Endothelial cell of hepatic sinusoid (primary cell): ENCODE data around the gene NDUFB7.
"Not testable (repeated sequence)": the region's sequence is repeated elsewhere in the genome, so short reads cannot be mapped to it uniquely, and the experiment has no call there.

Experiments
- in situ Hi-C: cut with HindIII; loops from 2 replicates; pipeline ENCODE4 v1.10.0; 2017; ENCODE audit warnings: low sequenced_read_pairs

NDUFB7 gene

DNA sequence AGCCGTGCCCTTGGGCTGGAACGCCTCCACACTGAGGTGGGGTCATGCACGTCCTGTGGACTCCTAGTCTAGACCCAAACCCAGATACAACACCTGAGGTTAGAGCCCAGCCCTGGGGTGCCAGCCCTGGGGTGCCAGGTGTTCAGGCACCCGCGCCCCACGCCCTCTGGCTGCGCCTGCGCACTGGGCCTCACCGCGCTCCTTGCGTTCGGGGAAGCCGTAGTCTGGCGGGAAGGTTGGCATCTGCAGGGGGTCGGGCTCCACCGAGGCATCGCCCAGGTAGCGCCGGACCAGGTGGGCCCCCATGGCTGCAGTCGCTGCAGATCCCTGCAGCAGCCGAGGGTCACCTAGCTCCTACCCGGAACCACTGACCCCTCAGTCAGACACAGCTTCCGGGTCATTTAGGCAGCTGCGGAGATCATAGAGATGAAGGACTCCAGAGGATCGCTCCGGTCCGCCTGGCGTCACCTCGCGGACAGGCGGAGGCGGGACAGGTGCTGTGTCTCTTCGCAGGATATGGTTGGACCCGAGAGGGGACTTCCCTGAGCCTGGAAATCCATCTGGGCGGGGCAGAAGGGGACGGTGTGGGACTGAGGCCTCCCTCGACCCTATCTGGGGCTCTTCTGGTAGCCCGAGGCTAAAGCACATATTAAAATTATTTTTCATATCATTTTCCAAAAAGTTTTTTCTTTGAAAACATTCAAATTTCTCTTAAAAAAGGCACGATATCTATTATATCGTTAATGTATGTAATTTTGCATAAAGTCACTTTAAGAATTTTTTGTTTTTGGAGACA, at the start of gene NDUFB7:
Gene NDUFB7, minus strand, starts transcription at position 372 of the 796 bp plus-strand sequence. Its CDS starts 66 bp downstream, at position 306.
- in situ Hi-C loops = no loop called here

DNA sequence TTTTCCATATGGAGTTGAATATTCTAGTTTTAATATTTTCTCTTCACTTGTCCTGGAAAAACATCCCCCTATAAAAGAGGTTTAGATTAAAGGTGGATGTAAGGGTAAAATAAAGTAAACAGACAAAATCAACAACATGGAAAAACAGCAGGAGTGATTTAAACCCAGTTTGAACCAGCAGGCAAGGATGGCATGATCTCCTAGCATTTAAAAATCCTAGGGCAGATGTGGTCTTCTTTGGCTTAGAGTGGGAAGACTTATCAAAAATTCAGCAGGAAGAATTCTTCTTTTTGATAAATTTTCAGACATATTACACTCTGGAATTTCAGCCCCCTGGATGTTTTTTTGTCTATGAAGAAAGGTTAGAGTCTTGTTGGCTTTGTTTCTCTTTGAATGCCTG, 47.5 kb upstream of the NDUFB7 start:
- in situ Hi-C loops = no loop called here

DNA sequence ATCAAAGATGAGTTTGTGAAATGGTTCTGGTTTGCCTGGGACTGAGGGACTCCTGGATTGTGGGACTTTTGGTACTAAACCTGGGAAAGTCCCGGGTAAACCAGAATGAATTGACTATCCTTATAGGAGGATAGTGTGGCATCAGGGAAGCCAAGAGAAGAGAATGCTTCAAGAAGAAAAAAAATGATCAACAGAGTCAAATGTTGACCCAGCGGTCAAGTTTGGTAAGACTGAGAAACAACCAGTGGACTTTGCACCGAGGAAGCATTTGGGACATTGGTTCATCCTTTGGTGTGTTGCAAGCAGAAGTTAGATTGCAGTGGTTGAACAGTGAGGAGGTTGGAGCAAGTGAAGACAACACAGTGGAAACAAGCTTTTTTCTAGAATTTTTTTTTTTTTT, 44.5 kb upstream of the NDUFB7 start:
- in situ Hi-C loops = no loop called here

DNA sequence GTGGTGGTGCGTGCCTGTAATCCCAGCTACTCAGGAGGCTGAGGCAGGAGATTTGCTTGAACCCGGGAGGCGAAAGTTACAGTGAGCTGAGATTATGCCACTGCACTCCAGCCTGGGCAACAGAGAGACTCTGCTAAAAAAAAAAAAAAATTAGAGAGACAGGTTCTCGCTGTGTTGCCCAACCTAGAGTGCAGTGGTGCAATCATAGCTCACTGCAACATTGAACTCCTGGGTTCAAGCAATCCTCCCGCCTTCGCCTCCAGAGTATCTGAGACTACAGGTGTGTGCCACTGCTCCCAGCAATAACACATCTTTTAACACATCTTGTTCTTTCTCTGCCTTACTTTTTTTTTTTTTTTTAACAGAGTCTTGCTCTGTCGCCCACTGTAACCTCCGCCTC, 43.8 kb upstream of the NDUFB7 start:
- in situ Hi-C loops = no loop called here

DNA sequence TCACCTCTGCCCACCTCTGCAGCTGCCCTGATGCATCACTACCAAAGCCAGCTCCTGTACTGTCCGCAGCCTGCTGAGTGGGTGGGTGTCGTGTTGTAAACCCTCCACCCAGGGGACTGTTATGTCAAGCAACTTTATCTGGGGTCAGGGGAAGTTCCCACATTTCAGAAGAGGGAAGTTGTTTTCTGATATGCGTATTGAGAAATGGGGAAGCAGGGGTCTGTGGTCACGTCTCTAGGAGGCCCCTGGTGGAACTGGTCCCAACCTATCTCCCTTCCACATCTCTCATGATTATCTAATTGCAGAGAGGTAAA, 42.2 kb upstream of the NDUFB7 start:
- in situ Hi-C loops = no loop called here

DNA sequence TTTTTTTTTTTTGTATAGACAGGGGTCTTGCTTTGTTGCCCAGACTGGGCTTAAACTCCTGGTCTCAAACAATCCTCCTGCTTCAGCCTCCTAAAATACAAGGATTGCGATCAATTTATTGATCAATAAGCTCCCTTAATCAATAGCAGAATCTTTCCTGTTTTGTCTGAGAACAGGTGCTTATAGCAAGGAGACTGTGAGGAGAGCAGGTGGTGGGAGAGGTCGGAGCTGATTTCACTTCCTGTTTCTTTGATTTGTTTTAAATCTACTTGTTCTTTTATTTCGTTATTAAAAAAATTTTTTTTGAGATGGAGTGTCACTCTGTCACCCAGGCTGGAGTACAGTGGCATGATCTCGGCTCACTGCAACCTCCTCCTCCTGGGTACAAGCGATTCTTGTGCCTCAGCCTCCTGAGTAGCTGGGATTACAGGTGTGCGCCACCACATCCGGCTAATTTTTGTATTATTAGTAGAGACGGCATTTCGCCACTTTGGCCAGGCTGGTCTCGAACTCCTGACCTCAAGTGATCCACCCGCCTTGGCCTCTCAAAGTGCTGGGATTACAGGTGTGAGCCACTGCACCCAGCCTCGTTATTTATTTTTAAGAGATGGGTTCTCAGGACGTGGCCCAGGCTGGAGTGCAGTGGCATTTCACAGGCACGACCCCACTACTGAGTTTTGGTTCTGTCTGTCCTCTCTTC, 41.7 kb upstream of the NDUFB7 start:
- in situ Hi-C loops = not testable (repeated sequence)

DNA sequence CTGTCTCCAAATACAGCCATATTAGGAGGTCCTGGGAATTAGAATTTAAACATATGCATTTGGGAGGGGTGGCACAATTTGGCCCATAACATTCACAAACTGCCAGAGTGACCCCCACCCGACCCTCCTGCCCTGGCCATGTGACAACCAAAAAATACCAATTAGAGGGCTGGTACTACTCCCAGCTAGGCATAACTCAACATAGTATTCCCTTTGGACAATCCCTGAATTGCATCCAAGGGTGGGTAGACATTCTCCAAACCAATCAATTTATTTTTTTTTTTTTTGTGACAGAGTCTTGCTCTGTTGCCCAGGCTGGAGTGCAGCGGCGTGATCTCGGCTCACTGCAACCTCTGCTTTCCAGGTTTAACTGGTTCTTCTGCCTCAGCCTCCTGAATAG, 40.8 kb upstream of the NDUFB7 start:
- in situ Hi-C loops = no loop called here

DNA sequence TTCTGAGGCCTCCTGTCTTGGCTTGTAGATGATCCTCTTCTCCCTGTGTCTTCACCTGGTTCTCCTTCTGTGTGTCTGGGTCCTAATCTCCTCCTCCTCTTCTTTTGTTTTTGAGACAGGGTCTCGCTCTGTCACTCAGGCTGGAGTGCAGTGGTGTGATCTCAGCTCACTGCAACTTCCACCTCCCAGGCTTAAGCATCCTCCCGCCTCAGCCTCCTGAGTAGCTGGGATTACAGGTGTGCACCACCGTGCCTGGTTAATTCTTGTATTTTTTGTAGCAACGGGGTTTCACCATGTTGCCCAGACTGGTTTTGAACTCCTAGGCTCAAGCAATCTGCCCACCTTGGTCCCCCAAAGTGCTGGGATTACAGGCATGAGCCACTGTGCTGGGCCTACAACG, 40.4 kb upstream of the NDUFB7 start:
- in situ Hi-C loops = not testable (repeated sequence)

DNA sequence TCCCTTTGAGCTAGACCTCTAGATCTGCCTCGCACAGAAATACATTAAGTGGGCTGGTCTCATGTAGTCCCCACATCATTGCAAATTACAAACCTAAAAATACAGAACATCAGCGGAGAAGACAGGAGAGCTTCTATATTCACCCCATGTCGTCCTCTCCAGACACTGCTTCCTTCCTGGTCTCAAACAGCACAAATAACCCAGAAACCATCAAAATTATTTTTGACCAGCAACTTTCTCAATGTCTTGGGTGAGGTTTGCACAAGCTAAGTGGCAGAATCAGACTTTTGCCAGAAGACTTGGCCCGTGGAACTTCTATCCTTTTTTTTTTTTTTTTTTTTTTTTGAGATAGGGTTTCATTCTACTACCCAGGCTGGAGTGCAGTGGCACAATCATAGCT, 39.2 kb upstream of the NDUFB7 start:
- in situ Hi-C loops = no loop called here

DNA sequence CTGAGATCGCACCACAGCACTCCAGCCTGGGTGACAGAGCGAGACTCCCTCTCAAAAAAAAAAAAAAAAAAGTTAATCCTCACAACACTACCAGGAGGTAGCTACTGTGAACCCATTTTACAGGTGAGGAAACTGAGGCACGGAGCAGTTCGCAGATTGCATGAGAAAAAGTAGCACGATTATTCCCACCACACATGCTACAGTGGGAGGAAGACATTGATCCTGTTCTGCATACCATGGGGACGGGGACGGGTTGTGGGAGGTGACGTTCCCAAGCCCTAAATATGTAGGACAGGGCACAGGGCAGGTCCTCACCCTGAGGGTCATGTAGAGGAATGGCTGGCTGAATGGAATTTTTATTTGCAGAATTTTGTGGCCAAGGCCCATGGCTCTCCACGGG, 34.8 kb upstream of the NDUFB7 start:
- in situ Hi-C loops = no loop called here

DNA sequence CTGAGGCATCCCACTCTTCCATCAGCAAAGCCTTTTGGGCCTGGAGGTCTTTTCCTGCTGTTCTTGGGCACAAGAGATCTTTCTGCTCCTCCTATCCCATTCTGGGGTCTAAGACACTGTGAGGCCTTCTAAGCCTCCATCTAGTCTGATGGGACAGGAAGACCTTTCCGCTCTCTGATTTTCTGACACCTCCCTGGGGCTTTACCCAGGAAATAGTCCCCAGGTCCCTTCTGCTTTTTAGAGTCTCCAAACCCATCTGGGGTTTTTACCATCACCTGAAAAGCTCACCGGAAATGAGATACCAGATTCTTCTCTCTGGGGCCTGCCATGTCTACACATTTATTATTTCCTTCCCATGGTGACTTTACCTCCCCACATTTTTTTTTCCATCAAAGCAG, 32.1 kb upstream of the NDUFB7 start:
- in situ Hi-C loops = no loop called here

DNA sequence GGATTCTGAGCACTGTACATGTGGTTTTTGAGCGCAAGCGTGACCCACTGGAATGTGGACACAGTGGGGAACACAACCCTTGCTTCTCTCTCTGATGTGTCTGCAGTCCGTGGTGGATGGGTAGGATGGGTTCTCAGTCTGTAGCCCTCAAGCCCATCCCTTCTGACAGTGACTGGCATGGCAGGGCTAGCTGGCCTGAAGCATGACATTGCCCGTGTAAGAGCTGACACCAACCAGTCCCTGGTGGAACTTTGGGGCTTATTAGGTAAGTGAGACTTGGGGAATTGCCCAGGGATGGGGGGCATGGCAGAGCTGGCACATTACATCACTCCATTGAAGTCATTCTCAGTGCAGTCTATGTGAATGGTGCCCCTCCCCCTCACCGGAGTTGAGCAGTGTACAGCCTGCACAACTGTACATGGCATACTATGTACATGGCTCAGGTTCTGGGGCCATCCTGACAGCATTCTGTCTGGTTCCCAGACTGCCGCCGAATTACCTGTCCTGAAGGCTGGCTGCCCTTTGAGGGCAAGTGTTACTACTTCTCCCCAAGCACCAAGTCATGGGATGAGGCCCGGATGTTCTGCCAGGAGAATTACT, 27.8 kb upstream of the NDUFB7 start:
- in situ Hi-C loops = loop anchor here (5.0 kb wide), 1 partner anchor 73 kb away; the partner anchor contains the start of gene ADGRE3

DNA sequence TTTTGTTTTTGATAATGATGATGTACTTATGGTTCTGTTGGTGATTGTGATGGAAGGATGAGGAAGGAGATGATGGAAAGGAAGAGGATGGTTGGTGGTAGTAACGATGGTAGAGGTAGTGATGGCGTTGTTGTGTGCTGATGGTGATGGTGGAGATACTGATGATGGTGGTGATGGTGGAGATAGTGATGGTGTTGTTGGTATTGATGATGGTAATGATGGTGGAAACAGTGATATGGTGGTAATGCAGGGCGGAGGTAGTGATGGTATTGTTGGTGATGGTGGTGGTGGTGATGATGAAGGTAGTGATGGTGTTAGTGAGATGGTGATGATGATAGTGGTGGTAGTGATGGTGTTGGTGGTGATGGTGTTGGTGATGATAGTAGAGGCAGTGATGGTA, 23.7 kb upstream of the NDUFB7 start:
- in situ Hi-C loops = loop anchor here (5.0 kb wide), 1 partner anchor 77 kb away; the partner anchor contains the start of gene ADGRE3

DNA sequence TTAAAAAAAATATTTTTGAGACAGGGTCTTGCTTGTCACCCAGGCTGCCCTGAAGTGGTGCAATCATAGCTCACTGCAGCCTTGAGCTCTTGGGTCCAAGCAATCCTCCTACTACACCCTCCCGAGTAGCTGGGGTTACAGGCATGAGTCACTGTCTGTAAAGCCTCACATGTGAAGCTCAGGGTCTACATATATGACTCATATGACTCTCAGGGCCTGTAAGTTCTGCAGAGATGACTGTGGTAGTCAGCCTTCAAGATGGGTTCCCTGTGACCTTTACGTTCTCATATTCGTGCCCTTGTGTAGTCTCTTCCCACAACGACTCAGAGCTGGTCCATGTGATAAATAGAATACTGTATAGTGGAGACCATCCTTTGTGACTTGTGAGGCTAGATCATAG, 17.6 kb upstream of the NDUFB7 start:
- in situ Hi-C loops = not testable (repeated sequence)

DNA sequence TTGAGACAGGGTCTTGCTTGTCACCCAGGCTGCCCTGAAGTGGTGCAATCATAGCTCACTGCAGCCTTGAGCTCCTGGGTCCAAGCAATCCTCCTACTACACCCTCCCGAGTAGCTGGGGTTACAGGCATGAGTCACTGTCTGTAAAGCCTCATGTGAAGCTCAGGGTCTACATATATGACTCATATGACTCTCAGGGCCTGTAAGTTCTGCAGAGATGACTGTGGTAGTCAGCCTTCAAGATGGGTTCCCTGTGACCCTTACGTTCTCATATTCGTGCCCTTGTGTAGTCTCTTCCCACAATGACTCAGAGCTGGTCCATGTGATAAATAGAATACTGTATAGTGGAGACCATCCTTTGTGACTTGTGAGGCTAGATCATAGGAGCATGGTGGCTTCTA, 13.3 kb upstream of the NDUFB7 start:
- in situ Hi-C loops = not testable (repeated sequence)

DNA sequence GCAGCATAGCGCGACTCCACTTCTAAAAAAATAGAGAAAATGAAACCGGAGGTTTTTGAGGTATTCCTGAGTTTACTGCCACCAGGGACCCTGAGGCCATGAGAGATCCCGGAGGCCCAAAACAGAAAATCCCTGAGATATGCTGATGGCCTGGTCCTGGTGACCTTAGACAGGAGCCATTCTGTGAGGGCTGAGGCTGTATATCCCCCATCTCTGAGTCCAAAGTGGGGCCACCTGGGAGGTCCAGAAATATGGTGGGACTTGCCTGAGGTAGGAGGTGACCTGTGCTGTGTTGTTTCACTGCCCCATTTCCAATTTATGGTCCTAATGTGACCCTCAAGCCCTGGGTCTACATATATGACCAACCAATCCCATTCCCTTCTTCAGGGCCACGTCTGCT, 12.5 kb upstream of the NDUFB7 start:
- in situ Hi-C loops = not testable (repeated sequence)

DNA sequence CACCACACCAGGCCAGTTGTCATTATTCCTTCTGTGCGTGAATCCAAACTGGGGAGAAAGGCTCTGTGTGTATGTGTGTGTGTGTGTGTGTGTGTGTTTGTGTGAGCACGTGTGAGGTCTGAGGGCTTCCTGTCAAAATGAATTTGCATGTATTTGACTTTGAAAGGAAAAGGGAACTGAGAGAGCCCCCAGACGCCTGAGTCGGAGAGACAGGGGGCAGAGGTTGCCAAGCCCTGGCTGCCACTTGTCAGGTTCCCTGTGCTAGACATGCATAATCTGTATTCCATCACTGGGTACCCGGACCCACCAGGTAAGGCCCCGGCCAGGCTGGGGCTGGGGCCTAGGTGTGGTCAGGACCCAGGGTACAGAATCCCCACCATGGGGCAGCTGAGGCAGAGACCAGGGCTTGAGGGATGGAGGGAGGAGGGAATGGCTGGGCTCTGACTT, 11.1 kb upstream of the NDUFB7 start, which contains the start of gene CLEC17A:
Gene CLEC17A, plus strand, starts transcription at position 191 of the 447 bp plus-strand sequence. Its CDS starts 77 bp downstream, at position 268.
- in situ Hi-C loops = no loop called here

DNA sequence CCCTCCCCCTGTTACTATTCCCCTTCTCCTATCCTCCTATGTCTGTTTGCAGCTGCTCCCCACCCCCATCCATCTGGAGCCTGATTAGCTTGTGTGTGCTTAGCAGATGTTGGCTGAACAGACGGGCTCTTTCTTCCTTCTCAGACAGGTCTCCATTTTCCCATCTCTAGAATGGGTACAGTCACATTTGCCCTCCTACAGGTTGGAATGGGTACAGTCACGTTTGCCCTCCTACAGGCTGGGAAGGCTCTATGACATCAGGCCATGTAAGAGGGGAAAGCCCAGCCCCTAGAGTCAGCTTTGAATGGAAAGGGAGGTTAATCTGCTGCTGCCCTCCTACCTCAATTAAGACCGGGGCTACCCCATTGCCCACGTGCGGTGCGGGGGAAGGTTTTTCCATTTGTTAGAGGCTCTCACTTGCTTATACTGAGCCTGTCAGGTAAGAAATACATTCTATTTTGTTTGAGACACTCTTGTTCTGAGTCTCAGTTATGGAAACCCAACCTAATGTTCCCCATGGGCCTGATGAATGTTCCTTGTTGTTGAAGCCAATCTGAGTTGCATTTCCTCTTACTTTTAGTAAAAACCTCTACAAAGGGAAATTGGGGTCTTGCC, 8.9 kb upstream of the NDUFB7 start:
- in situ Hi-C loops = no loop called here

DNA sequence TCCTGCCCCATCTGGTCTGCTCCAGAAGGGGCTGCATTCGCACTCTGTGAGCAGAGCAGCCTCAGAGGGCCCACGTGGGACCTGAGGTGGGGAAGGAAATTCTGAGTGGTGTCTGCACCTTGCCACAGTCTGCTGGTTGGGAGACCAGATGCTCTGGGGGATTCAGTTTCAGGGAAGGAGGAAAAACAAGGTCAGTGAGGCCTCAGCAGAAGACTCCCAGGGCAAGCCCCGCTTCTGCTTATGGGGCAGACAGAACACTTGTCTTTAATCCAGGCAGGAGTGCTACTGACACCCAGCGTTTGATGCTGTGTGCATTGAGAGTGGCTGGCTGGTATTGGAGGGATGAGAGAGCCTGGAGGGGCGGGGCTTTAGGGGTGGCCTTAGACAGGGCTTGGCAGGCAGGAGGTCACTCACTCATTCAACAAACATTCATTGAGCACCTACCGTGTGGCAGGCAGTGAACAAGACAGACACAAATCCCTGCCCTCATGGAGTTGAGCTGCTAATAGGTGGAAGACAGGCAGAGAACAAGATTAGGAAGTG, 6.1 kb upstream of the NDUFB7 start:
- in situ Hi-C loops = no loop called here

DNA sequence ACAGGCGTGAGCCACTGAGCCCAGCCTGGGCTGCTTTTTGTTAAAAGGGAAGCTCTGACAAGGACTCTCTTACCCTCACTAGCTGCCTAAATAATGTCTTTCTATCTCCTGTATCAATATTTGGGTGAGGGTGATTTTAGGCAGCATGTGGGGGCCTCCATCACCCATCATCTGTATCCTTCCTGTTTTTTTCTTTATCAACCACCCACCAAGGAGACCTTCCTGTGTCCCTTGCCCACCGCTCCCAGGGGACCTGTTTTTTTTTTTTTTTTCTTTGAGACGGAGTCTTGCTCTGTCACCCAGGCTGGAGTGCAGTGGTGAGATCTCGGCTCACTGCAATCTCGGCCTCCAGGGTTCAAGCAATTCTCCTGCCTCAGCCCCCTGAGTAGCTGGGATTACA, 5.4 kb upstream of the NDUFB7 start:
- in situ Hi-C loops = no loop called here

DNA sequence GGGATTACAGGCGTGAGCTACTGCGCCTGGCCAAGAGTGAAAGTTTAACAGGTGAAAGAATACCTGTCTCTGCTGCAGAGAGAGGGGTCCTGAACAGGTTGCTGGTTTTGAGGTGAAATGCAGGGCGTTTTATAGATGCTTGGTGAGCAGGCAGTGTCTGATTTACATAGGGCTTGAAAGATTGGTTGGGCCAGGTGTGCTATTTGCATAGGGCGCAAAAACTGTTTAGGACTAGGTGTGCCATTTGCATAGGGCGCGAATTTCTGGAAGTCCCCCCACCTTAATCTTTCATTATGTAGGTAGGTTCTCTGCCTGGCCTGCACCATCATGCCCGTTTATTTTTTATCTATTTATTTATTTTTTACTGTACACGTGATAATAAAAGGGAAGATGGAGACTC, 4.5 kb upstream of the NDUFB7 start:
- in situ Hi-C loops = no loop called here
